Trophoblast cell (in vitro differentiated cells and primary cell): ENCODE results near the gene AMACR.

Experiments used
- DNase-seq, 2 donors: peaks; one replicate each; pipeline ENCODE4 v3.0.0-alpha.2; 2016
- H2AFZ ChIP-seq: 2 replicates; pipeline ENCODE4 v1.6.1; 2013; ENCODE audit warnings: low read length, moderate library complexity, mild to moderate bottlenecking; ENCODE audit not compliant: insufficient read depth, poor library complexity
- H2AK5ac ChIP-seq: 2 replicates; pipeline ENCODE4 v1.6.1; 2013; ENCODE audit warnings: mild to moderate bottlenecking, low read length
- H2BK120ac ChIP-seq: 2 replicates; pipeline ENCODE4 v1.6.1; 2013; ENCODE audit warnings: low read length, mild to moderate bottlenecking, moderate library complexity; ENCODE audit not compliant: insufficient read depth, poor library complexity
- H2BK12ac ChIP-seq: 2 replicates; pipeline ENCODE4 v1.6.1; 2013; ENCODE audit warnings: mild to moderate bottlenecking, low read length, moderate library complexity
- H2BK5ac ChIP-seq: 2 replicates; pipeline ENCODE4 v1.6.1; 2013; ENCODE audit warnings: low read length, low read depth, moderate library complexity, mild to moderate bottlenecking; ENCODE audit not compliant: poor library complexity
- H3K14ac ChIP-seq: 2 replicates; pipeline ENCODE4 v1.6.1; 2013; ENCODE audit warnings: mild to moderate bottlenecking, low read length
- H3K18ac ChIP-seq: 2 replicates; pipeline ENCODE4 v1.6.1; 2013; ENCODE audit warnings: mild to moderate bottlenecking, low read length
- H3K23ac ChIP-seq: 2 replicates; pipeline ENCODE4 v1.6.1; 2013; ENCODE audit warnings: low read length
- H3K27ac ChIP-seq: 2 replicates; pipeline ENCODE4 v1.5.1; 2013; ENCODE audit warnings: low read depth, mild to moderate bottlenecking, inconsistent platforms, low read length, moderate library complexity
- H3K27me3 ChIP-seq: 2 replicates; pipeline ENCODE4 v1.6.1; 2013; ENCODE audit warnings: inconsistent platforms, mild to moderate bottlenecking, low read length, moderate library complexity; ENCODE audit not compliant: insufficient read depth
- H3K36me3 ChIP-seq, 2 experiments: 1 replicate in 1 of 2; 2 replicates in 1 of 2; pipeline ENCODE4 v1.6.1; 2013; ENCODE audit warnings: low read length in 2 of 2, mild to moderate bottlenecking in 2 of 2, moderate library complexity in 1 of 2; ENCODE audit not compliant: insufficient read depth in 2 of 2, control insufficient read depth in 1 of 2
- H3K4ac ChIP-seq: 2 replicates; pipeline ENCODE4 v1.6.1; 2013; ENCODE audit warnings: low read depth, mild to moderate bottlenecking, low read length, moderate library complexity
- H3K4me1 ChIP-seq, 2 experiments: 1 replicate in 1 of 2; 2 replicates in 1 of 2; pipeline ENCODE4 v1.6.1; 2013; ENCODE audit warnings: low read length in 2 of 2, mild to moderate bottlenecking in 2 of 2, moderate library complexity in 1 of 2; ENCODE audit not compliant: insufficient read depth in 2 of 2, control insufficient read depth in 1 of 2
- H3K4me2 ChIP-seq: 2 replicates; pipeline ENCODE4 v1.6.1; 2013; ENCODE audit warnings: inconsistent platforms, mild to moderate bottlenecking, low read length, moderate library complexity
- H3K4me3 ChIP-seq: 2 replicates; pipeline ENCODE4 v1.5.1; 2013; ENCODE audit warnings: mild to moderate bottlenecking, low read depth, low read length, inconsistent platforms
- H3K79me1 ChIP-seq: one replicate; pipeline ENCODE4 v1.6.1; 2013; ENCODE audit warnings: low read length
- H3K79me2 ChIP-seq: 2 replicates; pipeline ENCODE4 v1.6.1; 2013; ENCODE audit warnings: low read length, mild to moderate bottlenecking; ENCODE audit not compliant: control insufficient read depth, insufficient read depth, poor library complexity
- H3K9ac ChIP-seq: 2 replicates; pipeline ENCODE4 v1.6.1; 2013; ENCODE audit warnings: mild to moderate bottlenecking, low read length
- H3K9me3 ChIP-seq: 2 replicates; pipeline ENCODE4 v1.6.1; 2013; ENCODE audit warnings: low read depth, mild to moderate bottlenecking, control low read depth, inconsistent platforms, low read length; ENCODE audit not compliant: insufficient read depth
- H4K12ac ChIP-seq: 2 replicates; pipeline ENCODE4 v1.6.1; 2013; ENCODE audit warnings: low read depth, mild to moderate bottlenecking, low read length, moderate library complexity
- H4K8ac ChIP-seq: 2 replicates; pipeline ENCODE4 v1.6.1; 2013; ENCODE audit warnings: low read depth, mild to moderate bottlenecking, low read length, moderate library complexity
- H4K91ac ChIP-seq: one replicate; pipeline ENCODE4 v1.6.1; 2013; ENCODE audit warnings: low read depth, mild to moderate bottlenecking, low read length, moderate library complexity
- WGBS: extraction: QIAGEN DNeasy Blood & Tissue Kit; methylation state at CpG from one replicate; pipeline ENCODE4 v1.1.7; 2013; ENCODE audit warnings: missing lambda C conversion rate; ENCODE audit not compliant: insufficient read length, insufficient coverage; ENCODE audit errors: extremely low coverage; 5-methylcytosine and 5-hydroxymethylcytosine counted together

AMACR gene

DNA sequence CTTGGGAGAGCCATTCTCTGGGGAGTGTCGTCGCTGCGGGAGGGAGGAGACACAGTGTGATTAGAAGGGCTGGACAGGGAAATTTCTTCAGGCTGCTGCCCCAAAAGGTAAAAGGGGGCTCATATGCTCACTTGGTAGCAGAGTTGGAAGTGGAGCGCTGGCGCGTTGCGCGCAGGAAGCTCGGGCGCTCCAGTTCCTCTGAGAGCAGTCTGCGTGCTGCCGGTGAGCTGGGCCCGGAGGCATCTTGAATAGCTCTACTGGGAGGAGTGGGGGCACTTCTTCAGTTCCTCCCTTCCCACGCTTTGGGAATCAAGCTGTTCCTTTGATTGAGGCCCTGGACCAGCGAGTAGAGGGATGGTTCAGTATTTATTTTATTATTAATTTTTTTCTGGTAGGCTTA lies 69.0 kb downstream of the AMACR start:
- Histone ChIP-seq H3K23ac (no peak overlapping the region), H3K18ac (no peak overlapping the region), H4K8ac (no peak overlapping the region), H4K91ac (no peak overlapping the region), H2BK12ac (no peak overlapping the region), H3K9ac (no peak overlapping the region), H3K79me1 (no peaks in the 10 kb centered on the region), H2BK5ac (no peak overlapping the region), H2AFZ (no peak overlapping the region), H3K27ac (no peak overlapping the region), H2AK5ac (no peak overlapping the region), H4K12ac (no peak overlapping the region), H2BK120ac (no peak overlapping the region), H3K4me1 (peaks cover 4% of the 10 kb centered on the region in 2 experiments), H3K14ac (no peak overlapping the region), H3K36me3 (no peaks in the 10 kb centered on the region), H3K79me2 (no peaks in the 10 kb centered on the region), H3K4me2 (no peak overlapping the region), H3K4ac (no peak overlapping the region), H3K27me3 (no peaks in the 10 kb centered on the region), H3K4me3 (no peak overlapping the region), H3K9me3 (peaks cover 3% of the 10 kb centered on the region)
- no CpG with 5 or more reads among the region's 15 CpGs for WGBS
- DNase-seq, result no peak

DNA sequence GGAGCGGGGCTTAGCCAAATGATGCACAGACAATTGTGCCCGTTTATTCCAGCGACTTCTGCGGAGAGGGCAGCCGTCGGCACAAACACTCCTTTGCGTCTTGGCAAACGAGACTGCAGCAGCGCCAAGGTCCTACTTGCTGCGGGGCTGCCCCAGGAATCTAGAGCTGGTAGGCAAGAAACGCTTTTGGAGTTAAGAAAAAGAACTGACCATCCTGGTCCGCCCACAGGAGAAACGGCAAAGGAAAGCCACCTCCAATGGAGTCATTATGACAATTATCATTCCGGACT lies 69.4 kb downstream of the AMACR start:
- Histone ChIP-seq H3K9me3 (peaks cover 3% of the 10 kb centered on the region), H4K91ac (no peak overlapping the region), H3K4me3 (no peak overlapping the region), H4K12ac (no peak overlapping the region), H3K4ac (no peak overlapping the region), H3K4me1 (peaks cover 4% of the 10 kb centered on the region in 2 experiments), H3K14ac (no peak overlapping the region), H3K18ac (no peak overlapping the region), H4K8ac (no peak overlapping the region), H2BK120ac (no peak overlapping the region), H2AFZ (no peak overlapping the region), H2BK5ac (no peak overlapping the region), H2AK5ac (no peak overlapping the region), H3K36me3 (no peaks in the 10 kb centered on the region), H3K9ac (no peak overlapping the region), H3K27me3 (no peaks in the 10 kb centered on the region), H2BK12ac (no peak overlapping the region), H3K23ac (no peak overlapping the region), H3K79me1 (no peaks in the 10 kb centered on the region), H3K27ac (no peak overlapping the region), H3K4me2 (no peak overlapping the region), H3K79me2 (no peaks in the 10 kb centered on the region)
- no peak for DNase-seq
- WGBS, result no CpG with 5 or more reads among the region's 14 CpGs

DNA sequence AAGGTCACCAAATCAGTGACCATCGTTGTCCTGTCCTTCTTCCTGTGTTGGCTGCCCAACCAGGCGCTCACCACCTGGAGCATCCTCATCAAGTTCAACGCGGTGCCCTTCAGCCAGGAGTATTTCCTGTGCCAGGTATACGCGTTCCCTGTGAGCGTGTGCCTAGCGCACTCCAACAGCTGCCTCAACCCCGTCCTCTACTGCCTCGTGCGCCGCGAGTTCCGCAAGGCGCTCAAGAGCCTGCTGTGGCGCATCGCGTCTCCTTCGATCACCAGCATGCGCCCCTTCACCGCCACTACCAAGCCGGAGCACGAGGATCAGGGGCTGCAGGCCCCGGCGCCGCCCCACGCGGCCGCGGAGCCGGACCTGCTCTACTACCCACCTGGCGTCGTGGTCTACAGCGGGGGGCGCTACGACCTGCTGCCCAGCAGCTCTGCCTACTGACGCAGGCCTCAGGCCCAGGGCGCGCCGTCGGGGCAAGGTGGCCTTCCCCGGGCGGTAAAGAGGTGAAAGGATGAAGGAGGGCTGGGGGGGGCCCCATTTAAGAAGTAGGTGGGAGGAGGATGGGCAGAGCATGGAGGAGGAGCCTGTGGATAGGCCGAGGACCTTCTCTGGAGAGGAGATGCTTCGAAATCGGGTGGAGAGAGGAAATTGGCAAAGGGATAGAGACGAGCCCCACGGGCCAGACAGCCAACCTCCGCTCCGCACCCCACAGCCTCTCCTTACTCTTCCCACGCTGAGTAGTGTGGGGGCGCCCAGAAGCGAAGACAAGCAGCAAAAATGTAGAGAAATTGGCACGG lies 69.9 kb downstream of the AMACR start:
- Histone ChIP-seq H3K18ac (no peak overlapping the region), H3K4me1 (peaks cover 4% of the 10 kb centered on the region in 2 experiments), H3K23ac (no peak overlapping the region), H2BK12ac (no peak overlapping the region), H3K4me2 (no peak overlapping the region), H3K79me2 (no peaks in the 10 kb centered on the region), H3K9ac (no peak overlapping the region), H2AK5ac (no peak overlapping the region), H3K27me3 (no peaks in the 10 kb centered on the region), H3K4ac (no peak overlapping the region), H3K4me3 (no peak overlapping the region), H4K8ac (no peak overlapping the region), H3K14ac (no peak overlapping the region), H3K9me3 (peaks cover 3% of the 10 kb centered on the region), H3K27ac (no peak overlapping the region), H4K12ac (no peak overlapping the region), H2BK5ac (no peak overlapping the region), H3K36me3 (no peaks in the 10 kb centered on the region), H2AFZ (no peak overlapping the region), H4K91ac (no peak overlapping the region), H2BK120ac (no peak overlapping the region), H3K79me1 (no peaks in the 10 kb centered on the region)
- DNase-seq, result no peak
- no CpG with 5 or more reads among the region's 54 CpGs for WGBS

DNA sequence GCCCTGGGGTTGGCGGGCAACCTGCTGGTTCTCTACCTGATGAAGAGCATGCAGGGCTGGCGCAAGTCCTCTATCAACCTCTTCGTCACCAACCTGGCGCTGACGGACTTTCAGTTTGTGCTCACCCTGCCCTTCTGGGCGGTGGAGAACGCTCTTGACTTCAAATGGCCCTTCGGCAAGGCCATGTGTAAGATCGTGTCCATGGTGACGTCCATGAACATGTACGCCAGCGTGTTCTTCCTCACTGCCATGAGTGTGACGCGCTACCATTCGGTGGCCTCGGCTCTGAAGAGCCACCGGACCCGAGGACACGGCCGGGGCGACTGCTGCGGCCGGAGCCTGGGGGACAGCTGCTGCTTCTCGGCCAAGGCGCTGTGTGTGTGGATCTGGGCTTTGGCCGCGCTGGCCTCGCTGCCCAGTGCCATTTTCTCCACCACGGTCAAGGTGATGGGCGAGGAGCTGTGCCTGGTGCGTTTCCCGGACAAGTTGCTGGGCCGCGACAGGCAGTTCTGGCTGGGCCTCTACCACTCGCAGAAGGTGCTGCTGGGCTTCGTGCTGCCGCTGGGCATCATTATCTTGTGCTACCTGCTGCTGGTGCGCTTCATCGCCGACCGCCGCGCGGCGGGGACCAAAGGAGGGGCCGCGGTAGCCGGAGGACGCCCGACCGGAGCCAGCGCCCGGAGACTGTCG lies 70.7 kb downstream of the AMACR start:
- Histone ChIP-seq H3K4ac (no peak overlapping the region), H3K27ac (no peak overlapping the region), H3K4me3 (no peak overlapping the region), H2BK12ac (no peak overlapping the region), H2BK5ac (no peak overlapping the region), H3K9ac (no peak overlapping the region), H2AK5ac (no peak overlapping the region), H2BK120ac (no peak overlapping the region), H3K18ac (no peak overlapping the region), H2AFZ (no peak overlapping the region), H3K79me2 (no peaks in the 10 kb centered on the region), H3K23ac (no peak overlapping the region), H4K12ac (no peak overlapping the region), H3K9me3 (peaks cover 3% of the 10 kb centered on the region), H3K14ac (no peak overlapping the region), H3K4me1 (peaks cover 4% of the 10 kb centered on the region in 2 experiments), H3K4me2 (no peak overlapping the region), H3K79me1 (no peaks in the 10 kb centered on the region), H3K36me3 (no peaks in the 10 kb centered on the region), H4K91ac (no peak overlapping the region), H4K8ac (no peak overlapping the region), H3K27me3 (no peaks in the 10 kb centered on the region)
- no peak for DNase-seq
- no CpG with 5 or more reads among the region's 54 CpGs for WGBS
